Gastroesophageal sphincter (tissue), 2 donors: Measurements from ENCODE around the gene PGP.

ENCODE experiments used
- EP300 ChIP-seq: sonication (generic); formaldehyde crosslinking; IDR thresholded peaks from one replicate; pipeline ENCODE4 v1.6.1; 2017; ENCODE audit warnings: antibody characterized with exemption, mild to moderate bottlenecking
- POLR2A ChIP-seq, 2 donors: fragments of 450-650 bp; IDR thresholded peaks; one replicate each; pipeline ENCODE4 v1.6.1; 2017; ENCODE audit warnings: antibody characterized with exemption in 2 of 2, mild to moderate bottlenecking in 2 of 2, moderate library complexity in 1 of 2

- no peak for TF ChIP-seq POLR2A (IDR thresholded peaks at IDR 0.05)
- TF ChIP-seq EP300, result no peak
Measured at GRCh38 chr16:2190659-2191445, 23.8 kb downstream of the PGP start.
